C4-2B (cell line): ENCODE results near the gene APOA1.

Experiments
- ZFX ChIP-seq: fragments of 450-650 bp; IDR thresholded peaks from 2 replicates; pipeline ENCODE4 v1.6.1; 2017
- TF ChIP-seq, protein P1 (sequence below): fragments of 450-650 bp; conservative IDR thresholded peaks from 2 replicates; pipeline ENCODE4 v1.5.1; 2017; ENCODE audit warnings: mild to moderate bottlenecking

DNA sequence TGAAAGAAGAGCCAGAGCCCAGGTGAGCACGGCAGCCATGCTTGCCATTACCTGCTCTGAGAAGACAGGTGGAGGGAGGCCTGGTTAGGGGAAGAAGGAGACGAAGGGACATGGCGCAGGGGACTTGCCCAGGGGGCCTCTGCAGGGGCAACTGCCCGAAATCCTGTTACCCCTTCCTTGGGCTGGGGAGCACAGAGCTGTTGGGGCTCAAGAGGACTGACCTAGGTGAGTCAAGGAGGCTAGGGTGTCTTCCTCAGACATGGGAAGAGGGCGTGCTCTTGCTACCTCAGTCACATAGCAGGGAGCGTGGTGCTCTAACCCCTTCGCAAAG lies 45.6 kb downstream of the APOA1 start, which contains the start of gene APOA5:
- TF ChIP-seq, protein P1, sequence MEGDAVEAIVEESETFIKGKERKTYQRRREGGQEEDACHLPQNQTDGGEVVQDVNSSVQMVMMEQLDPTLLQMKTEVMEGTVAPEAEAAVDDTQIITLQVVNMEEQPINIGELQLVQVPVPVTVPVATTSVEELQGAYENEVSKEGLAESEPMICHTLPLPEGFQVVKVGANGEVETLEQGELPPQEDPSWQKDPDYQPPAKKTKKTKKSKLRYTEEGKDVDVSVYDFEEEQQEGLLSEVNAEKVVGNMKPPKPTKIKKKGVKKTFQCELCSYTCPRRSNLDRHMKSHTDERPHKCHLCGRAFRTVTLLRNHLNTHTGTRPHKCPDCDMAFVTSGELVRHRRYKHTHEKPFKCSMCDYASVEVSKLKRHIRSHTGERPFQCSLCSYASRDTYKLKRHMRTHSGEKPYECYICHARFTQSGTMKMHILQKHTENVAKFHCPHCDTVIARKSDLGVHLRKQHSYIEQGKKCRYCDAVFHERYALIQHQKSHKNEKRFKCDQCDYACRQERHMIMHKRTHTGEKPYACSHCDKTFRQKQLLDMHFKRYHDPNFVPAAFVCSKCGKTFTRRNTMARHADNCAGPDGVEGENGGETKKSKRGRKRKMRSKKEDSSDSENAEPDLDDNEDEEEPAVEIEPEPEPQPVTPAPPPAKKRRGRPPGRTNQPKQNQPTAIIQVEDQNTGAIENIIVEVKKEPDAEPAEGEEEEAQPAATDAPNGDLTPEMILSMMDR, result no peak
- TF ChIP-seq ZFX, result no peak
